NB4 (cell line): ENCODE results near the gene HNRNPUL1.

Experiments used
- MYC ChIP-seq: IDR thresholded peaks from 2 replicates; pipeline ENCODE4 v1.6.1; 2011; ENCODE audit warnings: low read depth, low read length
- POLR2A ChIP-seq: IDR thresholded peaks from 2 replicates; pipeline ENCODE4 v1.6.1; 2011; ENCODE audit warnings: mild to moderate bottlenecking; ENCODE audit not compliant: insufficient read length; ENCODE audit errors: extremely low read depth
- TF ChIP-seq, protein P1 (sequence below): IDR thresholded peaks from 2 replicates; pipeline ENCODE4 v1.6.1; 2011; ENCODE audit warnings: low read depth, low read length
- TF ChIP-seq, protein P2 (sequence below): IDR thresholded peaks from one replicate; pipeline ENCODE4 v1.5.1; 2012; ENCODE audit warnings: low read depth, low read length

- TF ChIP-seq, protein P1, sequence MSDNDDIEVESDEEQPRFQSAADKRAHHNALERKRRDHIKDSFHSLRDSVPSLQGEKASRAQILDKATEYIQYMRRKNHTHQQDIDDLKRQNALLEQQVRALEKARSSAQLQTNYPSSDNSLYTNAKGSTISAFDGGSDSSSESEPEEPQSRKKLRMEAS = no peak
- TF ChIP-seq, protein P2, sequence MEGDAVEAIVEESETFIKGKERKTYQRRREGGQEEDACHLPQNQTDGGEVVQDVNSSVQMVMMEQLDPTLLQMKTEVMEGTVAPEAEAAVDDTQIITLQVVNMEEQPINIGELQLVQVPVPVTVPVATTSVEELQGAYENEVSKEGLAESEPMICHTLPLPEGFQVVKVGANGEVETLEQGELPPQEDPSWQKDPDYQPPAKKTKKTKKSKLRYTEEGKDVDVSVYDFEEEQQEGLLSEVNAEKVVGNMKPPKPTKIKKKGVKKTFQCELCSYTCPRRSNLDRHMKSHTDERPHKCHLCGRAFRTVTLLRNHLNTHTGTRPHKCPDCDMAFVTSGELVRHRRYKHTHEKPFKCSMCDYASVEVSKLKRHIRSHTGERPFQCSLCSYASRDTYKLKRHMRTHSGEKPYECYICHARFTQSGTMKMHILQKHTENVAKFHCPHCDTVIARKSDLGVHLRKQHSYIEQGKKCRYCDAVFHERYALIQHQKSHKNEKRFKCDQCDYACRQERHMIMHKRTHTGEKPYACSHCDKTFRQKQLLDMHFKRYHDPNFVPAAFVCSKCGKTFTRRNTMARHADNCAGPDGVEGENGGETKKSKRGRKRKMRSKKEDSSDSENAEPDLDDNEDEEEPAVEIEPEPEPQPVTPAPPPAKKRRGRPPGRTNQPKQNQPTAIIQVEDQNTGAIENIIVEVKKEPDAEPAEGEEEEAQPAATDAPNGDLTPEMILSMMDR = no peak
- TF ChIP-seq MYC = no peak
- no peak for TF ChIP-seq POLR2A
Observed at GRCh38 chr19:41322451-41322850, 58.3 kb downstream of the HNRNPUL1 start.
